A673 (cell line): ENCODE measurements around the gene C16orf96.

ENCODE experiments used
- CTCF ChIP-seq: fragments of 300-800, 200-600 bp; sonication (generic); conservative IDR thresholded peaks from 2 replicates; pipeline ENCODE4 v1.5.1; 2017; ENCODE audit warnings: low read depth, mild to moderate bottlenecking, antibody characterized with exemption, low read length, moderate library complexity, mixed read lengths
- EZH2 ChIP-seq: fragments of 200-600 bp; sonication (generic); IDR thresholded peaks from 2 replicates; pipeline ENCODE4 v1.6.1; 2017; ENCODE audit warnings: borderline replicate concordance, low read depth, mild to moderate bottlenecking, mixed read lengths, antibody characterized with exemption, low read length; ENCODE audit not compliant: poor library complexity, severe bottlenecking

- no peak for TF ChIP-seq CTCF
- TF ChIP-seq EZH2 = no peak
These were observed 3.6 kb upstream of the C16orf96 start for GRCh38 chr16:4552541-4552940.
